Fibroblast of the aortic adventitia (primary cell): Measurements from ENCODE around the gene C11orf24. TPM values are rescaled to one million over a fixed set of nuclear protein-coding genes. Genes with fewer than 3 reads are reported as not detected.

Experiments
- DNase-seq: peaks from one replicate; pipeline ENCODE4 v3.0.0-alpha.2; 2010; ENCODE audit warnings: low read depth
- H3K4me3 ChIP-seq: 2 replicates; pipeline ENCODE4 v1.5.1; 2011; ENCODE audit warnings: low read depth, mild to moderate bottlenecking, control low read depth, low read length, moderate library complexity
- total RNA-seq: library from RNA; depleted of rRNA; stranded (reverse); fragments of >200 nt; gene quantifications from 2 replicates; pipeline ENCODE4 v1.2.3, GENCODE V29; 2012; ENCODE audit warnings: low replicate concordance
- TF ChIP-seq, protein P1 (sequence below): IDR thresholded peaks from 2 replicates; pipeline ENCODE4 v1.5.1; 2011; ENCODE audit warnings: mild to moderate bottlenecking, low read length, control low read depth, inconsistent platforms; ENCODE audit not compliant: insufficient read depth

Gene C11orf24
- total RNA-seq, 1 donor, result 42.1 TPM

DNA sequence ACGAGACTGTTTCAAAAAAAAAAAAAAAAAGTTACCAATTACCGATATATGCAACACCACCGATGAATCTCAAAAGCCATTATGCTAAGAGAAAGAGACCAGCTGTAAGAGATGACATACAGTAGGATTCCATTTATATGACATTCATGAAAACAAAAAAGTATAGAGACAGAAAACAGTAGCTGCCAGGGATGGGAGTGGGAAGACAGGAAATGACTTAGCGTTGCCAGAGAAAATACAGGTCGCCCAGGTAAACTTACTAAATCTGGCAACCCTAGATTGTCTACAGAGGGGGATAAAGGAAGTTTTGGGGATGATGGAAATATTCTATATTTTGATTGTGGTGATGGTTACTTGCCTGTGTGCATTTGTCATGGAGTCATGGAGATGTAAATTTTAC lies 7.9 kb upstream of the C11orf24 start:
- no peak overlapping the region for H3K4me3 ChIP-seq
- no peak for DNase-seq
- TF ChIP-seq, protein P1, sequence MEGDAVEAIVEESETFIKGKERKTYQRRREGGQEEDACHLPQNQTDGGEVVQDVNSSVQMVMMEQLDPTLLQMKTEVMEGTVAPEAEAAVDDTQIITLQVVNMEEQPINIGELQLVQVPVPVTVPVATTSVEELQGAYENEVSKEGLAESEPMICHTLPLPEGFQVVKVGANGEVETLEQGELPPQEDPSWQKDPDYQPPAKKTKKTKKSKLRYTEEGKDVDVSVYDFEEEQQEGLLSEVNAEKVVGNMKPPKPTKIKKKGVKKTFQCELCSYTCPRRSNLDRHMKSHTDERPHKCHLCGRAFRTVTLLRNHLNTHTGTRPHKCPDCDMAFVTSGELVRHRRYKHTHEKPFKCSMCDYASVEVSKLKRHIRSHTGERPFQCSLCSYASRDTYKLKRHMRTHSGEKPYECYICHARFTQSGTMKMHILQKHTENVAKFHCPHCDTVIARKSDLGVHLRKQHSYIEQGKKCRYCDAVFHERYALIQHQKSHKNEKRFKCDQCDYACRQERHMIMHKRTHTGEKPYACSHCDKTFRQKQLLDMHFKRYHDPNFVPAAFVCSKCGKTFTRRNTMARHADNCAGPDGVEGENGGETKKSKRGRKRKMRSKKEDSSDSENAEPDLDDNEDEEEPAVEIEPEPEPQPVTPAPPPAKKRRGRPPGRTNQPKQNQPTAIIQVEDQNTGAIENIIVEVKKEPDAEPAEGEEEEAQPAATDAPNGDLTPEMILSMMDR, result no peak

DNA sequence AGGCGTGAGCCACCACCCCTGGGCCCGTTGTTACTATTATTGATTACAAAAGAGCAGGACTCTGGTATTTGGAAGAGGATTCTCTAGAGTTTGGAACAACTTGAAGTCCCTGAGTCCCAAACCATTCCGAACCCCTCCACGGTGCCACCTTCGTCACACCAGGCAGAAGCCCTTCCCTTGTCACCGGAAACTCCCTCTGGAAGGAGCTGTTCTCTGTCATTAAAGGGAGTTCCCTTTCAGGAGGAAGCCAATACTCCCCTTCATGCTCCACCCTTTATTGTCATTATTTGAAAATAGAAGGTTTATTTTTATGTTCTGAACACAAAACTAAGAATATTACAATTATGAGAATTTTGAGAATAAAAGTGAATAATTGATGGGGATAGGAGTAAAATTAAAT lies 5.1 kb upstream of the C11orf24 start:
- TF ChIP-seq, protein P1, result no peak
- no peak for DNase-seq
- H3K4me3 ChIP-seq, result no peak overlapping the region

DNA sequence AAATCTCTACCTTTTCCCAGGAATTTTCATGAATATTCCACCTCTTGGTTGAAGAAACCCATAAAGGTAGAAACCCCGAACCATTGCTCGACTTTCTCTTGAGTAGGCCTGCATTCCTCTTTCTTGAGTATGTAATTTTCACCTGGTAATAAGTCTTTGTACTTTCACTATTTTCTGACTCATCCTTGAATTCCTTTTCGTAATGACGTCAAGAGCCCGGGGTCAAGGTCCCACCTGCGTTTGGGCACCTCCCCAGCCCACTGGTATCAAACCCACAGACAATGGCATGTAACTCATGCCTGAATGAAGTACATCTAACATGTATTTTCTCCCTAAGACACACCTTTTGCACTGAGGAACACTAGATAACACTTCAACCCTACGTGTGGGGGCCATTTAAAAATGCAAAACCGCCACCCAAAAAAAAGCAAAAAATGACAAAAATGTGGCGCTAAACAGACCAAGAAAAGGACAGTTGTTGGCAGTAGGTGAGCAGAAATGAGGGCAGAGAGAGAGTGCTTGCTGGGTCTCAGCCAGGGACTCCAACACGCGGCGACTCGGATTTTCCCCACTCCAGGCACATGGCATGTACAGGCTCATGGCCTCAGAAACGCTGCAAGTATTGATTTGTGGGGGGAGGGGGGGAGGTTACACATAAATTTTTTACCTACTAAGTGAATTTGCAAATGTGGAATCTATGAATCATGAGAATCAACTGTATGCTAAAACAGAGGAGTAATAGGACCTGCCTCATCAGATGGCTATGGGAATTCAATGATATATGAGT lies 4.1 kb upstream of the C11orf24 start:
- H3K4me3 ChIP-seq, result no peak overlapping the region
- DNase-seq, result no peak
- TF ChIP-seq, protein P1, result no peak

DNA sequence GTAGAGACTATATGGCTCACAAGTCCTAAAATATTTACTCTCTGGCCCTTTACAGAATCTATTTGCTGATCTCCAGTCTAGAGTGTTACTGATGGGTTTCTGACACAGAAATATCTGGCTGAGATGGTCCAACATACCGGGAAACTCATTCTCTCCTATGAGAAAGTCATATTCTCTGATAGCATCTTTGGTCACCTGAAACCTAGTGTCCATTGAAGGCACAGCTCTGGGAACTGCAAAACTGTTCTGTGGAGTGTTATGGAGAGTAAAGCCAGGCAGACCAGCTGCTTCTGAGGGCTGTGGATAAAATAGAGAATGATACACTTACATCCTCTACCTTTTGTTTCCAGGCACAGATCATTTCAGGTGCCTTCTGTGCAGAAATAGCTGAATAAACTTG lies 2.5 kb upstream of the C11orf24 start:
- TF ChIP-seq, protein P1, result no peak
- no peak for DNase-seq
- no peak overlapping the region for H3K4me3 ChIP-seq

DNA sequence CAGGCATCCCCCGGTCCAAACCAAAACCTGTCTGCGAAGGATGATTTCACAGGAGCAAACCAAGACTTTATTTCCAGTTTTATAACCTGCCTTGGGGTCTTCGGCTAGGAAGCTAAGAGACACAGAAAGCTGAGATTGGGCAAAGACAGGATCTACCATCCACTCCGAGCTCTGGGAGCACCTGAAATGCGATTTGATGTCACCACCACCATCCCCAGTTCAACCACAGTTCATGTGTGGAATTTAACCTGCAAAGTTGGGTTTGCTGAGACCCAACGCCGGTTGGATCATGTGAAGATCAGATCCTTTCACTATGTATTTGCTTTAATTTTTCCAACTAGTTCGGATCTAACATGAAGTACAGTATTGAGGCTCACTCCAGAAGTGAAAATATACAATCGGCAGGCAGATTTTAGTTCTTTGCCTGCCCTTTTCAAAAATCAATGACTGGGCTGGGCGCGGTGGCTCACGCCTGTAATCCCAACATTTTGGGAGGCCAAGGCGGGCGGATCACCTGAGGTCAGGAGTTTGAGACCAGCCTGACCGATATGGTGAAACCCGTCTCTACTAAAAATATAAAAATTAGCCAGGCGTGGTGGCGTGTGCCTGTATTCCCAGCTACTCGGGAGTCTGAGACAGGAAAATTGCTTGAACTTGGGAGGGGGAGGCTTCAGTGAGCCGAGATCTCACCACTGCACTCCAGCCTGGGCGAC lies 1.4 kb upstream of the C11orf24 start:
- DNase-seq, result no peak
- TF ChIP-seq, protein P1, result no peak
- peak overlapping the region; percentile 22 for H3K4me3 ChIP-seq

DNA sequence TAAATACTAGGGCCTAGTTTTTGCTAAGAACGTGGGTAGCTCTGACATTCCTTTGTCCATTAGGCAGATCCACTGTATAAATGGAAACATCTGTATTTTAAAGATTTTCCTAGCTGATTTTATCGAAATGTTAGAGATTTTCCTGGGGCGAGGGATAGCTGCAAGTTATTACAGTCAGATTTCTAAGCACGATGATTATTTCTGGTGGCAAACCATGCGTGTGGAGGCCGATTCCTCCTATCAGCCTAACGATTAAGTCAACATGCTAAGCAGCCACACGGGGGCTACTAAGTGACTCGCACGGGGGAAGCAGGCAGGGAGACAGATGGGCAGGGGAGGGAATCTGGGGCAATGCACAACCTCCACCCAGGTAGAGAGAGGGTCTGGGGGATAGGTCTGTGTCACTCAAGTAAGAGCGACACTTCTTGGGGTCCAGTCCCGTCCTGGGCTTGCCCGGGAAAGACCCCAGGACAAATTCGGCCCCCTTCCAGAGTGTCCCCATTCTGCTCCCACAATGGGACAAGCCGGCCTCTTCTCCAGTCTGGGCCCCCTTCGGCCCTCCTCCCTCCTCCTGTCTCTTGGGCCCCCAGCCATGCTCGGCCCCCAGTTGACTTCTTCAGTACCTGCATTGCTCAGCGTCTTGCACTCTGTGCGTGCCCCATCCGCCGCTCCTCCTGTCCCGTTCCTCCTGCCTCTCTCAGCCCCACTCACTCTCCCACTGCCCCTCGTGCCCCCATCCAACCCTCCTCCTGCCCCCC lies 571 bp downstream of the C11orf24 start:
- TF ChIP-seq, protein P1, result peak; percentile 62
- DNase-seq, result peak; percentile 84
- peak overlapping the region; percentile 91 for H3K4me3 ChIP-seq
